Kidney glomerular epithelial cell (primary cell): ENCODE measurements around the gene APMAP.
"Not testable (repeated sequence)": the region's sequence is repeated elsewhere in the genome, so short reads cannot be mapped to it uniquely, and the experiment has no call there.

Experiments
- DNase-seq: peaks from one replicate; lab custom pipeline; 2025; lab: John Stamatoyannopoulos, UW

The APMAP gene

GRCh38 chr20:24951536-24952083 lies 40.9 kb downstream of the APMAP start:
- no peak for DNase-seq

GRCh38 chr20:24950836-24951525 lies 41.6 kb downstream of the APMAP start:
- no peak for DNase-seq

- DNase-seq, result no peak
These were observed 42.3 kb downstream of the APMAP start for GRCh38 chr20:24950128-24950835.

GRCh38 chr20:24949756-24950127 lies 42.8 kb downstream of the APMAP start:
- DNase-seq, result no peak

- DNase-seq, result no peak
These were observed 43.4 kb downstream of the APMAP start, which contains the start of gene CST7 for GRCh38 chr20:24948939-24949679. Gene CST7 (plus strand): TSS chr20:24949269. CDS start chr20:24949506, 237 bp downstream.

- not testable (repeated sequence) for DNase-seq
These were observed 44.1 kb downstream of the APMAP start for GRCh38 chr20:24948396-24948938.

- DNase-seq, result not testable (repeated sequence)
These were observed 46.2 kb downstream of the APMAP start for GRCh38 chr20:24946376-24946775.

GRCh38 chr20:24943731-24944130 lies 48.8 kb downstream of the APMAP start:
- no peak for DNase-seq

- no peak for DNase-seq
These were observed 49.4 kb downstream of the APMAP start for GRCh38 chr20:24943196-24943595.

GRCh38 chr20:24942679-24943078 lies 49.9 kb downstream of the APMAP start:
- no peak for DNase-seq

GRCh38 chr20:24939036-24939435 lies 53.5 kb downstream of the APMAP start:
- no peak for DNase-seq

- no peak for DNase-seq
These were observed 54.1 kb downstream of the APMAP start for GRCh38 chr20:24938498-24938897.

- DNase-seq, result no peak
These were observed 55.0 kb downstream of the APMAP start for GRCh38 chr20:24937579-24937978.

GRCh38 chr20:24936526-24937407 lies 55.8 kb downstream of the APMAP start:
- no peak for DNase-seq

- no peak for DNase-seq
These were observed 56.6 kb downstream of the APMAP start for GRCh38 chr20:24935766-24936525.

- DNase-seq, result no peak
These were observed 57.4 kb downstream of the APMAP start for GRCh38 chr20:24935140-24935539.

- DNase-seq, result no peak
These were observed 57.8 kb downstream of the APMAP start for GRCh38 chr20:24934716-24935115.

- DNase-seq, result no peak
These were observed 58.4 kb downstream of the APMAP start for GRCh38 chr20:24934101-24934661.

- no peak for DNase-seq
These were observed 59.2 kb downstream of the APMAP start for GRCh38 chr20:24933266-24933908.

- not testable (repeated sequence) for DNase-seq
These were observed 60.7 kb downstream of the APMAP start for GRCh38 chr20:24931893-24932292.
